ENCODE results near the gene PKD2L2. TPM values are rescaled to one million over a fixed set of nuclear protein-coding genes. Genes with fewer than 3 reads are reported as not detected.

PKD2L2 gene
- polyA plus RNA-seq, 3 donors: 0.08 TPM; not detected in 2

GRCh38 chr5:137975208-137975607, 86.0 kb downstream of the PKD2L2 start:
- Mint-ChIP-seq H3K27ac (peak overlapping the region in 2 of 7 donors; percentile 1 to 15), H3K27me3 (ENCODE audit: low read depth in 3 of 3) (no peaks in the 10 kb centered on the region), H3K36me3 (peaks cover 56 to 66% of the 10 kb centered on the region in 2 donors), H3K9me3 (peaks cover 0 to 7% (median 5%) of the 10 kb centered on the region in 7 donors), H3K4me3 (no peak overlapping the region), H3K4me1 (no peaks in the 10 kb centered on the region)
- Histone ChIP-seq H3K4me1 (ENCODE audit: control insufficient read depth in 1 of 2, insufficient read depth in 2 of 2, low read length in 2 of 2) (no peaks in the 10 kb centered on the region), H4K20me1 (ENCODE audit: insufficient read depth, low read length) (peaks cover 9% of the 10 kb centered on the region), H3K27ac (ENCODE audit: low read depth in 1 of 2, low read length in 2 of 2) (no peak overlapping the region), H3K4me3 (replicated peaks in 1 of 3; ENCODE audit: low read depth in 2 of 3, low read length in 3 of 3) (no peak overlapping the region), H3K79me2 (ENCODE audit: insufficient read depth, low read length) (no peaks in the 10 kb centered on the region), H3K4me2 (replicated peaks; ENCODE audit: extremely low read depth, low read length, poor library complexity, severe bottlenecking) (no peak overlapping the region), H3K27me3 (ENCODE audit: control insufficient read depth in 2 of 2, insufficient read depth in 2 of 2, low read length in 2 of 2) (no peaks in the 10 kb centered on the region), H3K9ac (ENCODE audit: insufficient read depth, low read length, poor library complexity, severe bottlenecking) (no peak overlapping the region), H3K9me3 (replicated peaks in 1 of 2; ENCODE audit: control insufficient read depth in 1 of 2, insufficient read depth in 1 of 2, low read length in 2 of 2) (no peaks in the 10 kb centered on the region), H3K36me3 (replicated peaks in 1 of 2; ENCODE audit: control insufficient read depth in 1 of 2, insufficient read depth in 2 of 2, low read length in 2 of 2) (peaks cover 26 to 55% of the 10 kb centered on the region in 2 donors), H2AFZ (ENCODE audit: insufficient read depth, low read depth, low read length, poor library complexity, severe bottlenecking) (no peak overlapping the region)
- intact Hi-C loops (cut with micrococcal nuclease): no loop called here
- DNase-seq: no peak
- TF ChIP-seq CTCF (IDR thresholded peaks at IDR 0.05): no peak
- 100% methylated on average over 3 of the region's 3 CpGs for WGBS (ENCODE audit: insufficient coverage)

DNA sequence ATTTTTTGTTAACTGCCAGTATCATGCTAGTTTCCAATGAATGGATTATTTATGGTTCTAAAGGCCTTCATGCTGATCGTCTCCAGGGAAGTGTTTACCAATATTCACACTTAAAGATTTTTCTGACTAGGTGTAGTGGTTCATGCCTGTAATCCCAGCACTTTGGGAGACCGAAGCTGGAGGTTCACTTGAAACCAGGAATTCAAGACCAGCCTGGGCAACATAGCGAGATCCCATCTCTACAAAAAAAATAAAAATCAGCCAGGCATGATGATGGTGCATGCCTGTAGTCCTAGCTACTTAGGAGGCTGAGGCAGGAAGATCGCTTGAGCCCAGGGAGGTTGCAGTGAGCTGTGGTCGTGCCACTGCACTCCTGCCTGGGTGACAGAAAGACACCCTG, 100.2 kb downstream of the PKD2L2 start:
- H3K36me3 Mint-ChIP-seq: peaks cover 44 to 60% of the 10 kb centered on the region in 2 donors
- H3K36me3 ChIP-seq (replicated peaks in 1 of 2; ENCODE audit: control insufficient read depth in 1 of 2, insufficient read depth in 2 of 2, low read length in 2 of 2): peaks cover 25 to 68% of the 10 kb centered on the region in 2 donors

More for the DNA sequence above, 100.2 kb downstream of the PKD2L2 start:
- peaks cover 0 to 3% of the 10 kb centered on the region in 2 donors for H3K4me1 ChIP-seq (ENCODE audit: control insufficient read depth in 1 of 2, insufficient read depth in 2 of 2, low read length in 2 of 2)
- Mint-ChIP-seq H3K9me3 (no peaks in the 10 kb centered on the region), H3K27me3 (ENCODE audit: low read depth in 3 of 3) (peaks cover 0 to 1% (median 0%) of the 10 kb centered on the region in 3 donors), H3K27ac (peak overlapping the region in 2 of 7 donors; percentile 1 to 37), H3K4me3 (no peak overlapping the region), H3K4me1 (peaks cover under 1% of the 10 kb centered on the region)
- peaks cover 72% of the 10 kb centered on the region for H3K79me2 ChIP-seq (ENCODE audit: insufficient read depth, low read length)
- no CpG with 5 or more reads among the region's 5 CpGs for WGBS (ENCODE audit: insufficient coverage)
- no peak overlapping the region for H3K4me3 ChIP-seq (replicated peaks in 1 of 3; ENCODE audit: low read depth in 2 of 3, low read length in 3 of 3)
- H4K20me1 ChIP-seq (ENCODE audit: insufficient read depth, low read length): peaks cover 43% of the 10 kb centered on the region
- H3K27ac ChIP-seq (ENCODE audit: low read depth in 1 of 2, low read length in 2 of 2): no peak overlapping the region
- intact Hi-C loops (cut with micrococcal nuclease): no loop called here
- no peaks in the 10 kb centered on the region for H3K27me3 ChIP-seq (ENCODE audit: control insufficient read depth in 2 of 2, insufficient read depth in 2 of 2, low read length in 2 of 2)
- no peak overlapping the region for H3K4me2 ChIP-seq (replicated peaks; ENCODE audit: extremely low read depth, low read length, poor library complexity, severe bottlenecking)
- no peak overlapping the region for H2AFZ ChIP-seq (ENCODE audit: insufficient read depth, low read depth, low read length, poor library complexity, severe bottlenecking)
- H3K9me3 ChIP-seq (replicated peaks in 1 of 2; ENCODE audit: control insufficient read depth in 1 of 2, insufficient read depth in 1 of 2, low read length in 2 of 2): no peaks in the 10 kb centered on the region
- no peak overlapping the region for H3K9ac ChIP-seq (ENCODE audit: insufficient read depth, low read length, poor library complexity, severe bottlenecking)
- TF ChIP-seq CTCF (IDR thresholded peaks at IDR 0.05): no peak
- DNase-seq: no peak

Other genes with a start within 250 kb of the PKD2L2 start
- under 1 TPM in 1 of 3 donors, not detected in 2; 0.71 TPM for gene KLHL3, start 153.4 kb upstream of the PKD2L2 start, polyA plus RNA-seq
- 10 to 100 TPM in 2 of 3 donors, 1 to 10 TPM in 1; 8.3 to 15.5 (median 10.8) TPM for gene HNRNPA0, start 135.1 kb upstream of the PKD2L2 start, polyA plus RNA-seq
- not detected for gene MYOT, start 21.6 kb upstream of the PKD2L2 start, polyA plus RNA-seq
- gene FAM13B, start 143.6 kb downstream of the PKD2L2 start, polyA plus RNA-seq: 10 to 100 TPM; 11.5 to 17.0 (median 12.9) TPM
- not detected for gene WNT8A, start 194.6 kb downstream of the PKD2L2 start, polyA plus RNA-seq
- not detected for gene NME5, start 250.0 kb downstream of the PKD2L2 start, polyA plus RNA-seq

All from CD14-positive monocyte (primary cell).